Panc1 (cell line): Measurements from ENCODE around the gene CYP2S1. TPM values are rescaled to one million over a fixed set of nuclear protein-coding genes. Genes with fewer than 3 reads are reported as not detected.

Experiments used
- ATAC-seq: fragments of 200-7000 bp; cut with Tn5 transposase; 2 replicates; pipeline ENCODE4 v1.9.1; 2020; ENCODE audit warnings: mild to moderate bottlenecking, moderate library complexity
- BruUV-seq: library from RNA; stranded (reverse); fragments of 400-500 nt; replicated peaks from 2 replicates; lab custom pipeline; 2021; lab: Mats Ljungman, UMichigan
- CTCF ChIA-PET: fragments of 300-600 bp; sonication (Branson Sonifier 250); formaldehyde crosslinking; loops from one replicate; lab custom pipeline; 2022; ENCODE audit warnings: antibody characterized with exemption; lab: Charles Lee
- POLR2A ChIA-PET: fragments of 300-600 bp; sonication (Branson Sonifier 250); formaldehyde crosslinking; loops from one replicate; lab custom pipeline; 2022; ENCODE audit warnings: antibody characterized with exemption; lab: Charles Lee
- DNase-seq: peaks from one replicate; pipeline ENCODE4 v3.0.0-alpha.2; 2010; ENCODE audit warnings: low read depth, low spot score
- H3K27ac ChIP-seq: 2 replicates; pipeline ENCODE4 v1.5.1; 2011; ENCODE audit warnings: mild to moderate bottlenecking, low read length, inconsistent platforms
- H3K27me3 ChIP-seq: fragments of 200-500 bp; sonication (Bioruptor generic); 2 replicates; pipeline ENCODE4 v1.6.0; 2014; ENCODE audit warnings: low read length, inconsistent platforms; ENCODE audit not compliant: control insufficient read depth, insufficient read depth
- H3K36me3 ChIP-seq: fragments of 200-500 bp; sonication (Bioruptor generic); 2 replicates; pipeline ENCODE4 v1.5.1; 2014; ENCODE audit warnings: inconsistent platforms, mild to moderate bottlenecking, low read length, moderate library complexity; ENCODE audit not compliant: control insufficient read depth, insufficient read depth
- H3K4me1 ChIP-seq: 2 replicates; pipeline ENCODE4 v1.5.1; 2011; ENCODE audit warnings: inconsistent platforms, mild to moderate bottlenecking, low read length, moderate library complexity; ENCODE audit not compliant: control insufficient read depth, insufficient read depth
- H3K4me3 ChIP-seq, 2 experiments: 2 replicates each; pipeline ENCODE4 v1.5.1; 2011 to 2012; ENCODE audit warnings: low read depth in 2 of 2, low read length in 2 of 2, mild to moderate bottlenecking in 2 of 2, inconsistent platforms in 1 of 2, moderate library complexity in 1 of 2
- H3K9me3 ChIP-seq: fragments of 200-500 bp; sonication (Bioruptor generic); 2 replicates; pipeline ENCODE4 v1.5.1; 2014; ENCODE audit warnings: low read depth, mild to moderate bottlenecking, inconsistent platforms, low read length, moderate library complexity; ENCODE audit not compliant: control insufficient read depth, insufficient read depth
- CTCF ChIP-seq: fragments of 450-650 bp; IDR thresholded peaks from 2 replicates; pipeline ENCODE4 v1.5.1; 2017; ENCODE audit warnings: mild to moderate bottlenecking
- POLR2AphosphoS5 ChIP-seq: IDR thresholded peaks from 2 replicates; pipeline ENCODE4 v1.6.1; 2012; ENCODE audit warnings: mild to moderate bottlenecking, low read depth, low read length, moderate library complexity
- REST ChIP-seq, 2 experiments: IDR thresholded peaks; 2 replicates each; pipeline ENCODE4 v1.6.1; 2011 to 2012; ENCODE audit warnings: low read depth in 2 of 2, control low read depth in 1 of 2, low read length in 1 of 2, mild to moderate bottlenecking in 1 of 2, moderate library complexity in 1 of 2; ENCODE audit not compliant: insufficient read depth in 1 of 2
- SIN3A ChIP-seq: IDR thresholded peaks from 2 replicates; pipeline ENCODE4 v1.6.1; 2012; ENCODE audit warnings: low read depth, mild to moderate bottlenecking, low read length, moderate library complexity, borderline replicate concordance; ENCODE audit not compliant: insufficient read depth
- TCF7L2 ChIP-seq: IDR thresholded peaks from 2 replicates; pipeline ENCODE4 v1.6.1; 2011; ENCODE audit warnings: mild to moderate bottlenecking, low read depth, low read length, inconsistent platforms
- in situ Hi-C: cut with HindIII; loops from 2 replicates; pipeline ENCODE4 v1.10.0; 2016; ENCODE audit warnings: low sequenced_read_pairs, low pct_unique_long_range_greater_than_20kb
- intact Hi-C: fragments of 100-400 bp; cut with micrococcal nuclease; formaldehyde crosslinking; loops from one replicate; pipeline ENCODE4 v1.10.0; 2022; ENCODE audit not compliant: unreplicated experiment
- total RNA-seq: library from RNA; stranded (reverse); gene quantifications from one replicate; pipeline ENCODE4 v1.2.1, GENCODE V29; 2021; ENCODE audit not compliant: unreplicated experiment

CYP2S1 gene
- total RNA-seq, 1 experiment from 2014 or later = 8.5 TPM

GRCh38 chr19:41249707-41250423, 56.8 kb downstream of the CYP2S1 start:
- CTCF ChIA-PET = no interaction called here
- no peak overlapping the region for H3K27ac ChIP-seq
- no TSS peak for BruUV-seq
- ATAC-seq (peak; percentile 63), DNase-seq (no peak)
- intact Hi-C loops (no loop called here), in situ Hi-C loops (no loop called here)
- POLR2A ChIA-PET = no interaction called here
- no peak for TF ChIP-seq REST (IDR thresholded peaks at IDR 0.05; ENCODE audit: insufficient read depth in 1 of 2, low read depth in 2 of 2, low read length in 1 of 2)
- no peak for TF ChIP-seq TCF7L2
- no peak for TF ChIP-seq SIN3A
- no peak for TF ChIP-seq CTCF
- no peaks in the 10 kb centered on the region for H3K9me3 ChIP-seq
- H3K4me3 ChIP-seq = no peak overlapping the region
- H3K4me1 ChIP-seq = no peaks in the 10 kb centered on the region
- peaks cover 4% of the 10 kb centered on the region; the same call in 1 of the 2 replicates for H3K36me3 ChIP-seq
- no peaks in the 10 kb centered on the region for H3K27me3 ChIP-seq

- intact Hi-C loops = no loop called here
- POLR2A ChIA-PET = no interaction called here
- BruUV-seq = no TSS peak
- CTCF ChIA-PET = no interaction called here
- DNase-seq (no peak), ATAC-seq (no peak)
- no peaks in the 10 kb centered on the region for H3K9me3 ChIP-seq
- no peak for TF ChIP-seq SIN3A
- TF ChIP-seq REST (IDR thresholded peaks at IDR 0.05; ENCODE audit: insufficient read depth in 1 of 2, low read depth in 2 of 2, low read length in 1 of 2) = no peak
- TF ChIP-seq CTCF = no peak
- TF ChIP-seq POLR2AphosphoS5 = no peak
- no peak for TF ChIP-seq TCF7L2
- in situ Hi-C loops = no loop called here
- peaks cover 6% of the 10 kb centered on the region for H3K36me3 ChIP-seq
- H3K4me1 ChIP-seq = no peaks in the 10 kb centered on the region
- H3K27me3 ChIP-seq = no peaks in the 10 kb centered on the region
- no peak overlapping the region for H3K4me3 ChIP-seq
- H3K27ac ChIP-seq = no peak overlapping the region
Observed at GRCh38 chr19:41253660-41254059, 60.6 kb downstream of the CYP2S1 start.
